ENCODE results near the gene NDRG2.
"Not testable (repeated sequence)": the region's sequence is repeated elsewhere in the genome, so short reads cannot be mapped to it uniquely, and the experiment has no call there.

The NDRG2 gene

DNA sequence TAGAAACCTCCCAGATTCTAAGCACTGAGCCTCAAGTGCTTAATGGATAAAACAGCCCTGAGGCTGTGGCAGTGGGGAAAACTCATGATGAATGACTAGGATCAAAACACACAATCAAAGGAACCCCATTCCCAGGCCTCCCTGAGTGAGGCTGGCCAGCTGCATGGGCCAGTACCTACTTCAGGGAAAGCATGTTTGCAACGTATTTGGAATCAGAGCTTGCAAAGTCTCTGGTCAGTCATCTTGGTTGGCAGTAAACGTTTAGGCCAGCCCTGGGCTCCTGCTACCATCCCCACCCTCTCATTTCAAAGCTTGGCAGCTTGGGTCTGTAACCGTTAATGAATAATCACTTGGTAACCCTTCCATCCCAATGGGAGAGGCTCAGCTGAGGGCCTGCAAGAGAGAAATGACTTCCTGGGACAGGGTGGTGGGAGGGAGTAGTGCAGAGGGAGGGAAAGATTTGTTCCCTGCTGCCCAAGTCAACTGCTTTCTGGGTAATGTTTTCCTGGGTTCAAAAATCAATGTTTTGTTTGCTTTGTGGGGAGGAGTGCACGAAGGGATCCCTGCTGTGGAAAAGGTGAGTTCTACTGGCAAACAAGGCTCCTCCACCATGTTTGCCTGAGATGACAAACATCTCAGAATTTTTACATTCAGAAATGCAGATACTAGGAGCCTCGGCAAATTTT is 30.7 kb upstream of the NDRG2 start:
- DNase-seq = no peak

DNA sequence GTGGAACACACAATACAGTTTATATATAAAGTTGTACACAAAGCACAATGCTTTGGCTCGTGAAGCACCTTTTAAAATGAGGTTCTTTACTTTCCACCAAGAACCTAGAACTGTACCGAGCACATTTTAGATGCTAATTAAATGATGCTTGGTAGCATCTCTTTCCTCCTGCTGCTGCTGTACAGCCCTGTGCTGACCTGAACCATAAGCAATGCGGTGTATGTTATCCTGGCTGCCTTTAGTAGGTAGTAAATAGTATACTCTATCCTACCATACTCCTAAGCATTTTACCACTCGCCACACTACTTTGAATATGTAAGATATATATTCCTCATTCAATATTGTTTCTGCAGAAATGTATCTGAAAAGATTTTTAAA is 29.9 kb upstream of the NDRG2 start:
- DNase-seq = no peak

DNA sequence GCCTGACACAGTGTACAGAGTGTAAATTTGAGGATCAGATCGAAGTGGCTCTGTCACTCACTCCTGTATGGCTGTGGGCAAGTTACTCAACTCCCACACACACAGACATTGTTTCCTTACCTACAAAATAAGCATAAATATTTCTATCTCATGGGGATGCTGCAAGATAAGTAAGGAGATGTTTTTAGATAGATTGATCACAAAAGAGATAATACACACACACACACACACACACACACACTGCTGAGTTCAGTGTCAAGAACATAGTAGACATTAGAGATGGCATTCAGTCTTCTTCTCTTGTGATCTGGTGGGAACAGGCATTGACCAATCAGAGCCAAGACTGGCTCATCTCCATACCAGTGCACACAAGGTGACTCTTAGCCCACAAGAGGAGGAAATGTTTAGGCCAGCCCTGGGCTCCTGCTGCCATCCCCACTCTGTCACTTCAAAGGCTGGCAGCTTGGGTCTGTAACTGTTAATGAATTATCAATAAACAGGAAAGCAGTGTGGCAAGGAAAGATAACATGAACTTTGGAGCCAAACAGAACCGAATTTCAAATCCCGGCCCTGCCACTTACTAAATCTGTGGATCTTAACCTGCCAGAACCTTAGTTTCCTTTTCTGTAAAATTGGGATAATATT is 29.4 kb upstream of the NDRG2 start:
- no peak for DNase-seq

DNA sequence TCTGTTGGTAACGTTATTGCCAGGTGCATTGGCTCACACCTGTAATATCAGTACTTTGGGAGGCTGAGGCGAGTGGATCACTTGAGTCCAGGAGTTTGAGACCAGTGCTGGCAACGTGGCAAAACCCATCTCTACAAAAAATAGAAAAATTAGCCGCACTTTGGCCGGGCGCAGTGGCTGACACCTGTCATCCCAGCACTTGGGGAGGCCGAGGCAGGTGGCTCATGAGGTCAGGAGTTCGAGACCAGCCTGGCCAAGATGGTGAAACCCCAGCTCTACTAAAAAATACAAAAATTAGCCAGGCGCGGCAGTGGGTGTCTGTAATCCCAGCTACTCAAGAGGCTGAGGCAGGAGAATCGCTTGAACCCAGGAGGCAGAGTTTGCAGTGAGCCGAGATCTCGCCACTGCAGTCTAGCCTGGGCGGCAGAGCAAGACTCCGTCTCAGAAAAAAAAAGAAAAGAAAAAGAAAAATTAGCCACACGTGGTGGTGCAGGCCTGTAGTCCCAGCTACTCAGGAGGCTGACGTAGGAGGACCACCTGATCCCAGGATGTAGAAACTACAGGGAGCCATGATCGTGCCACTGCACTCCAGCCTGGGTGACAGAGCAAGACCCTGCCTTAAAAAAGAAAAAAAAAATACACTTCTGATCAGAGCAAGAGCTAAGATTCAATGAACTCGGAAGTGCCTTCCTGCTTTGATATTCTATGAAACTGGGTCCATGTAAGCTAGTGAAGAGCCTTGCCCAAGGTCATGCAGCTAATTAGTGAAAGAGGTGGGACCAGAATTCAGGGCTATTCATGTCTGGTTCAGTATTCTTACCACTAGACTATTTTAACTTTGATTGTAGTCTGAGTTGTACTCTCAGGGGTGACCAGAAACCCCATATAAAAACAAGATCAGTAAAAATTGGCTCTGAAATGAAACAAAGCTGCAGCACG is 28.6 kb upstream of the NDRG2 start:
- no peak for DNase-seq

DNA sequence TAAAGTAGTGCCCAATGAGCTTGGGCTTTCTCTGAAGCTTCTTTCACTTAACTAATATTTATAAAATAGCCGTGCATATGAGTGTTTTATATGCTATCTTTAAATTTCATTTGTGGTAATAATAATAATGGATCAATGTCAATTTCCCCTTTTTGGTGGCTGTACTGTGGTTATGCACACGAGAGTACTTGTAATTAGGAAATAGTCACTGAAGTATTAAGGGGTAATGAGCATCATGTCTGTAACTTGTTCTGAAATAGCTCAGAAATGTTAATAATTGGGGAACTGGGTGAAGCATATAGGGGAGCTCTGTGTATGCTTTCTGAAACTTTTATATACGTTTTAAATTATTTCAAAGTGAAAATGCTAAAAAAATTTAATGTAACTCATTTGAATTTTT is 25.7 kb upstream of the NDRG2 start:
- no peak for DNase-seq

DNA sequence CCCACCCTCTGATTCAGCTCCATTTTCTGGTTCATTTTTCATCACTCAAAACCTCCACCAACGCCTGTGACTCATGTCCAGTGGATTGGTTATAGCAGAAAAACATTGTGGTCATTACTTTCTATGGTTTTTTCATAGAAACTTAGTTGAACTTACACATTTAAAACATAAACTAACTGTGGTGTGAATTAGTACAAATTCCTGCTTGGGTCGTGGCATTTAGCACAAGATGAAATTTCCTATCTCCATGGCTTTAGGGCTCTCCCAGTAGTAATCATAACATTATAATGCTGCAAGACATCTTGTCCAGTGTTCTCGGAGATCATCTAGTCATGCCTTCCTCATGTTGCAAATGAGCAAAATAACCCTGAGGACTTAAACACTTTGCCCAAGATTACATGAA is 24.4 kb upstream of the NDRG2 start:
- DNase-seq = no peak

DNA sequence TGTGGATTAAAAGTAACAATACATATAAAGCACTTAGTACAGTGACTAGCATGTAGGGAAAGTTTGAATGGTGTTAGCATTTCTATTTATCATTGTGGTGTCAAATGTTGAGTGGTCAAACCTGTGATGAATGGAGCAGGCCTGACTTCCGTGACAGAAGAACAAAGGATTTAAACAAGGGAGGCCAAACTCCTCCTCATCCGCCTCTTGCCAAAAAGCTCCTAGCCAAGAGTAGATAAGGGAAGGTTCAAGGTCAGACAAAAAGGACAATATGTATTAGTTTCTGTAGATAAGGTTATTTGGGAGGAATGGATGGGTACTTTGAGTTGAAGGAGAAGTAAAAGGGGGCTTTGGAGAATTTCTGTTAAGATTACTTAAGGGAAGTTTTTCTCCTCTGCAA is 23.8 kb upstream of the NDRG2 start:
- DNase-seq = no peak

DNA sequence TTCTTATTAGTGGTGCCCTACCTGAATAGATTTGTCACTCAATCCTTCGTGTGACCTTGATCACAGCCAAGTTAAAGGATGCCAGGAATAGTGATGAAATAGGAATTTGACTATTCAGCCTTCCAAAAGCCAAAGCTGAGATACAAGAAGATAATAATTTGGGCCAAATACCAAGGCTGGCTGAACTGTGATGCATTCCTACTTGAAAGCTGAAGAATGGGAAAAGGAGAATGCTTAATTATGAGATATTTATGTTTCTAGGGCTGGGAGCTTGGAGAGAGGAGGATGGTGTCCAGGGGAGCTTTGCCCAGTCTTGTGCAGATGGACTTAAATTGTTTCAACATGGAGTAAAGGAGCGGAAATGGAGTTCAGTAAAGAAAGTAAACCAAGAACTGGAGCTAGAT is 22.5 kb upstream of the NDRG2 start:
- no peak for DNase-seq

DNA sequence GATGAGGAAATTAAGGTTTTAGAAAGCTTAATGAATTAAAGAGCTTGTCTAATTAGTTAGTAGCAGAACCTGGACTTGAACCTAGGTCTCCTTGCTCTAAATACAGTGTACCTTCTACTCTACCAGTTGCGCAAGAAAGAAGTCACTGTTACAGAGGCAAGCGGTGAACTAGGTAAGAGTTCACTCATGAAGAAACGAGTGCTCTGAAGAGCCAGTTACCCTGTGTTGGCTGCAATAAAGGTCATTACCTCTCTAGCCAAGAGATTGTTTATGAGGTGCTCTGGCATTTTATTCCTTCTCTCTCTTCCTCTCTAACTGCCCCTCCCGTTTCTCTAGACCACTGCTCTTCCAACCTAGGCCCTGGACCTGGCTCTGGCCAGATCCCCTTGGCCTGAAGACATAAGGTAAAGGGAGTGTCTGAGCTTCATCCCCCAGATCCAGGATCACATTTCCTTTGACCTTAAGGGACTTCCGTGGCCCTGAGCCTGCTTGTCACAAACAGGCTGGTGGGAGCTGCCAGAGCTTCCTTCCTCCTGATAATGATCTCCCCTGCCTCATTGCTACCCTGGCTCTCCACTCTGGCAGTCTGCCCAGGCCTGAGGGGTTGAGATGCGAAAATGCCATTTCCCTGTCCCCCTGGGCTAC is 19.2 kb upstream of the NDRG2 start:
- no peak for DNase-seq

DNA sequence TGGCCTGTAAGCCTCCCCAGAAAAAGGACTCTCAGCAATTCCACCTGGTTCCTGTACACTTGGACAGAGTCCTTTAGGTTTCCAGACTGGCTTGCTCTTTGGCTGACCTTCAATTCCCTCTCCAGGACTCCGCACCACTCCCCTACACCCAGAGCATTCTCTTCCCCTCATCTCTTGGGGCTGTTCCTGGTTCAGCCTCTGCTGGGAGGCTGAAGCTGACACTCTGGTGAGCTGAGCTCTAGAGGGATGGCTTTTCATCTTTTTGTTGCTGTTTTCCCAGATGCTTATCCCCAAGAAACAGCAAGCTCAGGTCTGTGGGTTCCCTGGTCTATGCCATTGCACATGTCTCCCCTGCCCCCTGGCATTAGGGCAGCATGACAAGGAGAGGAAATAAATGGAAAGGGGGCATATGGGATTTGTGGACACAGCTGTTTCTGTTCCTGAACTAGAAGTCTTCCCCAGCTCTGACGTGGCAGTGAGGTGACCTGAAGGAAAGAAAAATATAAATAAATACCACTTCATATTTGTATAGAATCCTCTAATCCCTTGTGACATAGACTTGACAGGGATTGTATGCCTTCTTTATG is 18.6 kb upstream of the NDRG2 start:
- no peak for DNase-seq

DNA sequence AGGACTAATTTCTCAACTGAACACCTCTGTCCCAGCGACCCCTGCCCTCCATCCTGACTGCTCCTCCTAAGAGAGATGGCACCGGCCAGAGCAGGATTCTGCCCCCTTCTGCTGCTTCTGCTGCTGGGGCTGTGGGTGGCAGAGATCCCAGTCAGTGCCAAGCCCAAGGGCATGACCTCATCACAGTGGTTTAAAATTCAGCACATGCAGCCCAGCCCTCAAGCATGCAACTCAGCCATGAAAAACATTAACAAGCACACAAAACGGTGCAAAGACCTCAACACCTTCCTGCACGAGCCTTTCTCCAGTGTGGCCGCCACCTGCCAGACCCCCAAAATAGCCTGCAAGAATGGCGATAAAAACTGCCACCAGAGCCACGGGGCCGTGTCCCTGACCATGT is 18.1 kb upstream of the NDRG2 start:
- no peak for DNase-seq

DNA sequence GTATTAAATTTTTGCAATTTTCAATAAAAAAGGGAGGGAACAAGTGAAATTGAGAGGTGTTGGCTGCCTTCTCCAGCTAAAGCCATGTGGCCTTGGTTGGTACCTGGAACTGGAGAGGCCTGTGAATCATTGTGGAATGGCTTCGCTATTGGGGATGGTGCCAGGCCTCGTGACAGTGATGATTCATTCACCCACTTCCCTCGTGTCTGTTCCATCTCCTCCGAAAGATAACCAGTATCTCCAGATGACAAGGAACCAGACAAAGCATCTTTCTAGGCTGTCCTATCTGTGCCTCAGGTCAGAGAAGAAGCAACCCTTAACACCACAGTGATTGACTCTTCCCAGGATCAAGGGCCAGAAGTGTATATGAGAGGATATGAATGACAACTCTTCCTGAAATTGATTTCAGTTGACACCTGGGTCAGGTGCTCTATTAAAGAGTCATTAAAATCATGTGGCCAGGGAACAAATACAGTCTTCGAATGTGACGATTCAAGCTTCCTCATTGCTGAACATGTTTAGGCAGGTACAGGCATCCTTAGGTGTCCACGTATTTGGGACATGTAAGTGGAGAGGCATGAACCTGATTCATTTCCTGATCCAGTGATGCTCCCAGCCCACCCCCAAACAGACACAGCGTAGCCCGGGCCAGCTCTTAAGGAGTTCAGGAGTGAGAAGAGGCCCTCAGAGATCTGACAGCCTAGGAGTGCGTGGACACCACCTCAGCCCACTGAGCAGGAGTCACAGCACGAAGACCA is 17.0 kb upstream of the NDRG2 start, which contains the start of gene RNASE7:
Gene RNASE7 (plus strand): TSS at position 687 of the 758 bp plus-strand sequence. CDS start 631 bp downstream, outside the sequence.
- no peak for DNase-seq

DNA sequence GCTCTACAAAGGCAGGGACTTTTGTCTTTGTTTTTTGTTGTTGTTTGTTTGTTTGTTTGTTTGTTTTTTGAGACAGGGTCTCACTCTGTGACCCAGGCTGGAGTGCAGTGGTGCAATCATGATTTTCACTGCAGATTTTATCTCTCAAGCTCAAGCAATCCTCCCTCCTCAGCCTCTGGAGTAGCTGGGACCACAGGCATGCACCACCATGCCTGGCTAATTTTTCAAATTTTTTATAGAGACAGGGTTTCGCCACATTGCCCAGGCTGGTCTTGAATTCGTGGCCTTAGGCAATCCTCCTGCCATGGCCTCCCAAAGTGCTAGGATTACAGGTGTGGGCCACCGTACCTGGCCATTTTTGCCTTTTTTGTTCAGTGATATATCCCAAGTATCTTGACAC is 16.1 kb upstream of the NDRG2 start:
- not testable (repeated sequence) for DNase-seq

DNA sequence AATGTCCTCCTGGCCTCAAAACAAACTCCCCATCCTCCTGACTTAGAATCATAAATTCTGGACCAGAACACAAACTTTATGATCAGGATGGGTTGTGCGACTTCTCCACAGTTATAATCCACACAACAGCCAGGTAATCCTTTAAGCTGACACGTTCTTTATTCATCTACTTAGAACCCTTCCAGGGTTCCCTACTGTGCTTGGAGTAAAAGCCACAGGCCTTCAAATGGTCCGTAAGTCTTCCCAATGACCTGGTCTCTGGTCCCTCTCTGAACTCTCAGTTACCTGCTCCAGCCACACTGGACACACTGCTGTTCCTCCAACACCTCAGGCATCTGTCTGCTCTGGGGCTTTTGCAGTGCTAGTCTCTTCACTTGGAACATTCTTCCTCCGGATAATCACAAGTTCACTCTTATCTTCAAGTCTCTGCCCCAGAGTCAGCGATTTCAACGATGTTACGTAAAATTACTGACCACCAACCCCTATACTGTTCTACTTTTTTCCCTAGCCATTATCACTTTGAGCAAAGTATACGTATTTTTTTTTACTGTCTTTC is 15.6 kb upstream of the NDRG2 start:
- no peak for DNase-seq

DNA sequence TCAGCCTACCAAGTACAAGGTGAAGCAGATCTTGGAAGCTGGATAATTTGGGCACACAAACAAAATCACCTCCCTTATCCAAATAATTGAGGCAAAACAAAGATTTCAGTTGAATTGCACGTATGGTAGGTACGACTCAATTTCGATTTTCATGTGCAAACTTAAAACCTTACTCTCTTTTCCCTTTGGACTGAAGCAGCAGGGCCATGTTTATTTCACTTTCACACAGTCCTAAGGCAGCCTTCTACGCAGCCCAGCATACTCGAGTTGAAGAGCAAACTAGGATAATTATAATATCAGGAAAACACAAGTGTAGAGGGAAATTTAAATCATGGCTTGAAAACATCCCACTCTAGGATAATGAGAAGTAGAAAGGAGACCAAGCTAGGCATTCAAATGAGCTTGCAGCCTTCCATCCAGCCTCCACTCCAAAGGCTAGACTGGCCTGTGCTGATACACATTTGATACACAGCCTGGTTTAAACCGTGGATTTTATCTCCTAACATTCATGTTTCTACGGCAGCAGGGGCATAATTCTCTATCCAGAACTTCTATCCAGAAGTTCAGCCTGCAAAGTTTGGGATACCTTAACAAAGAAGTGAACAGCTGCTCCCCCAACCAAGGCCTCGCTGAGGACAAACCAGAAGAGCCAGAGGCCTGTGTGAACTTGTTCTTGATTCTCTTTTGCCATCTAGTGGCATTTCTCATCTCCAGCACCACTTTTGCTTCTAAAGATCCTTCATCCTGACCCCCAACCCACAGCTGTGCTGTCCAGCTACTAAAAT is 14.9 kb upstream of the NDRG2 start:
- DNase-seq = peak; percentile 31

DNA sequence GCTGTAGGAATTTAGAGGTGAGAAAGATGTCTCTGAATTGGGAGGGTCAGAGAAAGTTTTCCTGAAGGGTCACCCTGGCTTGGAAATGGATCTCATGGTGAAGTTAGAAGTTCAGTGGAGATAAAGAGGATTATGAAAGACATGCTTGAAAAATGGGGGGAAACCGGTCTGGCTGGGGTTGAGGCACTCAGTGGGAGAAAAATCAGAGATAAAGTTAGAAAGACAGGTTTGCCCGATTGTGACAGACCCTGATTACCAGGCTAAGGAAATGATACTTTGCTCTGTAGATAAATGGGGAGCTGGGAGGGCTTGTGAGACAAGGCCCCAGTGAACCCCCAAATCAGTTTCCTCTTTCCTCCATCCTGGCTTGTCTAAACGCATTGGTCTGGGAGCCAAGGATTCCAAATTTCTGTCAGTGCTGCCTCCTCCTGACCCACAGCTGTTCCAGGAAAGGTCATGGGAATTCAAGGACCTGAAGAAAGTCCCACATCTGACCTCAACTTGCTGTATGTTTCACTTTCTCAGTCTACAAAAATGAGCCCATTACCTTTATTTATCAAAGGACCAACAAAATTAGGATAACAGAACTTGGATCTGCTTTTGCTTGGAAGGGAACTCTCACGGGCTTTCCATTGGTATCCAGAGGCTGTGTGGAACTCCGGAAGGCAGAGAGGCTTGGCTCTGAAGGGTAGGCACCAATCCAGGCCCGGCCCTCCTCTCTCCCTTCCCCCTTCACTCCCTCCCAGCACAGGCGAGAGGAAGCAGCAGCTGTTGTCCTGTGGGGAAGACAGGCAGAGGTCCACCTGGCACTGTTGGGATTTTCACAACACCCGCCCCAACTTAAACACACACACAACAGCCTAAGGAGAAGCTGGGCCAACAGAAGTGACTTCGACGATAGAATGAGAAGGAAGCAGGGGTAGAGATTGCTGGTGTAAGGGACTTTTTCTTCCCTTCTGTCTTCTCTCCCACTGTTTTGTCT is 13.9 kb upstream of the NDRG2 start:
- no peak for DNase-seq

DNA sequence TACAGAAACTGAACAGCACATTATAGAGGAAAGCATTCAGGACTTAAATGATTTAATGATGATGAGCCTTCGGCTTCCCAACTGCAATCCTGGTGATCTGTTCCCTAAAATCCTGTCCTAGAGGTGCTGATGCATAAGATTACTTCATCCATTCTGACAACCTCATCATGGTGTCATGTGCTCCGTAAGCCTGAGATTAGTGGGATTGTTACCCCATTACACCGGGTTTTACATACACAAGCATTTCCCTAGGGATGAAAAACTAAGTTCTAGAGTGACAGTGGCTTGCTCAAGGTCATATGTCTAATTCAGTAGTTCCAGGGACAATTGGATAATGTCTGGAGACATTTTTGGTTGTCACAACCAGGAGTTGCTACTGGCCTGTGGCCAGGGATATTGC is 12.3 kb upstream of the NDRG2 start:
- DNase-seq = no peak

DNA sequence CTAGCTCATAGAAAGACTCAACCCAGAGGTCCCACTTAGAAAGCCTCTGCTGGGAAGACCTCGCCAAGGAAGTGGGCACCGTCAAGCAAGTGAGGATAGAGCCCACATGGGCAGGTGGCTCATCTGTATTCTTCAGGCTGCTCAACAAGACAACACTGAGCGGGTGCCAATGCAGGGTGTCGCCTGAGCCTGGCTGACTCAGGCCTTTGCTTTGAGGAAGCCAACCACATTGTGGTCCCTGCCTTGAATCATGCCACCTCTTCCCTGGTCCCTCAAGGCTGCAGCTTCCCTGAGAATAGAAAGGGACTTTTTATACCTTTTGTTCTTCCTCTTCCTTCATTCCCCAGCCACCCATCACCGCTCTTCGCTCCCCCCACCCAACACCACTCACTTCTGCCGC is 11.9 kb upstream of the NDRG2 start:
- DNase-seq = no peak

DNA sequence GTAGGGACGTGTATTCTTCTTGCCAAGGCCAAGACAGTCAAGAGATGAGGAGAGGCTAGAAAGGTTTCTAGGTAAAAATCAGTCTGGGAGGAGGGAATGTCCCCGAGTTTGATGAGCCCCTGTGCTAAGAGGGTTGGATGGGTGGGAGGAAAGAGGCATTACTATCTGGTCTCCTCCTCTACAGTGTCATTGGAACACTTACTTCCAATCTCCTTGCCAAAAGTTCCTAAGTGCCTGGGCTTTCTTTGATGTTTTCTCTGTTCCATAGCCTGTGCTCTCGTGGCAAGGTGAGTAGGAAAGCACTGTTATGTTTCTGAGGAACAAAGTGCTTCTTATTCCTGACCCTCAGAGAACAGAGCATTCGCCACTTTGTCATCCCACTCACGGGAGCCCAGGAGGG is 9.8 kb upstream of the NDRG2 start, which contains the start of gene RNASE13:
Gene RNASE13 (minus strand): TSS at position 101 of the 400 bp plus-strand sequence. CDS start 519 bp downstream, outside the sequence.
- no peak for DNase-seq

All from NCI-H146 (cell line).